ELF-1 (cell line): ENCODE data around the gene TMEM52B.

Experiments used
- DNase-seq: peaks from one replicate; pipeline ENCODE4 v3.0.0-alpha.2; 2016; ENCODE audit warnings: low read depth, low spot score

The TMEM52B gene

DNA sequence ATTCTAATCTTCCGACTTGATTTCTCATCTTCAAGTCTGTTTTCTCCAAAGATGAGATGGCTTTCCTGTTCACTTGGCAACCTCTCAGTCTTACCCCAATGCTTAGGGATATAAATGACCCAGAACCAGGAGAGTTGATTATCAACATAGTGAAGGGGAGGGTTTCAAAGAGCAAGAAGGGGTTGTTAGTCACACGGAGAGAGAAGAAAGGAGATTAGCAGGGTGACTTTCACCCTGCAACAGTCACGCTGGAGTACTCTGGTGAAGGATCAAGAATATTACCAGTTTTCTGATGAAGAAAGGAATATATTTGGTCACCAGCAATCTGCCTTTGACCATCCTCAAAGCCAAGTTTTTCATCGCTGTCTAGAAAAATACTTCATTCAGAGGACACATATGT is at the start of gene TMEM52B:
Gene TMEM52B, plus strand, starts transcription at position 212 of the 400 bp plus-strand sequence. CDS start 543 bp downstream, outside the sequence.
- DNase-seq = no peak

DNA sequence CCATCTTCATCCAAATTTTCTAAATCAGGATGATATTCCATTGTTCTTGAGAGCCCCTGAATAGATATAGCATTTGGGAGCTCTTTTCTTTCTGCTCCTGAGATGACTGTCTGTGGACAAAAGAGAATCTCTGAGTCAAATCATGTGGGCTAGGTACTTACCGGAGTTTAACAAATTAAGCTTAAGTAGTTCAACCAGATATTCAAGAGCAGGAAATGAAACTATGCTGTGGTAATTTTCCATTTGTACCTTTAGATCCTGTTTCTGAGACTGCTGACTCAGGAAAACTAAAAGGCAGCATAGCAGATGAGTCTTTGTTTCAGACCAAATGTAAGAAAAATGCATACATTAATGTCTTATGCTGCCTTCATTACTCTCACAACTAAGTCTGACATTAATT is 48.8 kb upstream of the TMEM52B start, which contains the start of gene CLEC7A:
Gene CLEC7A, minus strand, starts transcription at position 158 of the 400 bp plus-strand sequence. Its CDS starts 117 bp downstream, at position 41.
- no peak for DNase-seq

DNA sequence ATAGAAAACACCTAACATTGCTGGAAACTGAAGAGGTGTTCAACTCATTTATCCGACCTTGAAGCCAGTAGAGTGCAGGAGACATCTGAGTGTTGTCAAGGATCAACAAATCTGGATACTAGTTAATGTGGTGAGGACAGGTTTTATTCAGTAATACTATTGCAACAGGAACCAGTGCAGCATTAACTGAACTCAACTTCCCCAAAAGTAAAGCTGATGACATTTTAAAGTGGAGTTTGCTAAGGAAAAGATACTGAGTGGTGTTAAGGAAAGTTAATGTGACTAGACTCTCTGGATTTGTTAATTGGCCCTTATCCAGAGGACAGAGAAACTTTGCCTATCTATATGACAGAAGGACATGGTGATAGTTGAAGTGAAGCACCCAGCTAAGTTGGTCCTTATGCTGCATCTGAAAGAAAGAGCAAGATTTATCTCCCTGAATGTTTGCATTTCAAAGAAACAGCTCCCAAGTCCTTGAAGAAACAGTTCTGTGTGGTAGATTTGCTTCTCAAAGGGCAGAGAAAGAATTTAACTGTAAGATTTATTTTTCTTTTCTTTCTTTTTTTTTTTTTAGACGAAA is 47.6 kb upstream of the TMEM52B start:
- DNase-seq = no peak

- no peak for DNase-seq
These were observed 45.9 kb upstream of the TMEM52B start for GRCh38 chr12:10132850-10133370.

GRCh38 chr12:10135126-10135525 is 43.7 kb upstream of the TMEM52B start:
- DNase-seq = no peak

DNA sequence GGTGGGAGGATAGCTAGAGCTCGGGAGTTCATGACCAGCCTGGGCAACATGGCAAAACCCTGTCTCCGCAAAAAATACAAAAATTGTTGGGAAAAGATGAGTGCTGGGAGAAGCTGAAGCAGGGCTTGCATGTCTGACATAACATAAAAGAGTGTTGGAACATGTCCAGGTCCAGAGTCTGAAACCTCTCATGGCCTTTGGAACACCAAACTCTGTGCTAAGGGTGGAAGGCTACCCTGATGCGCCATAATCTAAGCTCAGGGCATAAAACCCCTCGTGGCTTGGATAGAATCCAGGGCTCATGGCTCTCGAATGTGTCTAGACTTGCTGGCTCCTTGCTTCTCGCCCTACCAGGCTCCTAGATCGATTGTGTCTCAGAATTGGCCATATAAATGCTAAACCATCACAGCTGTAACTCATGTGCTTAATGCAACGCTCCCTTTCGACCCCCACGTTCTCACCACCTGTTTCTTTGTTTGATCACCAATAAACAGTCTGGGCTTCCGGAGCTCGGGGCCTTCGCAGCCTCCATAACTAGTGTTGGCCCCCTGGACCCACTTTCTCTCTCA is 42.1 kb upstream of the TMEM52B start:
- DNase-seq = no peak

- DNase-seq = peak; percentile 35
These were observed 38.8 kb upstream of the TMEM52B start for GRCh38 chr12:10140001-10140400.

GRCh38 chr12:10142976-10143589 is 35.7 kb upstream of the TMEM52B start:
- no peak for DNase-seq

- no peak for DNase-seq
These were observed 31.0 kb upstream of the TMEM52B start for GRCh38 chr12:10147714-10148403.

GRCh38 chr12:10151621-10152020 is 27.2 kb upstream of the TMEM52B start:
- DNase-seq = no peak

DNA sequence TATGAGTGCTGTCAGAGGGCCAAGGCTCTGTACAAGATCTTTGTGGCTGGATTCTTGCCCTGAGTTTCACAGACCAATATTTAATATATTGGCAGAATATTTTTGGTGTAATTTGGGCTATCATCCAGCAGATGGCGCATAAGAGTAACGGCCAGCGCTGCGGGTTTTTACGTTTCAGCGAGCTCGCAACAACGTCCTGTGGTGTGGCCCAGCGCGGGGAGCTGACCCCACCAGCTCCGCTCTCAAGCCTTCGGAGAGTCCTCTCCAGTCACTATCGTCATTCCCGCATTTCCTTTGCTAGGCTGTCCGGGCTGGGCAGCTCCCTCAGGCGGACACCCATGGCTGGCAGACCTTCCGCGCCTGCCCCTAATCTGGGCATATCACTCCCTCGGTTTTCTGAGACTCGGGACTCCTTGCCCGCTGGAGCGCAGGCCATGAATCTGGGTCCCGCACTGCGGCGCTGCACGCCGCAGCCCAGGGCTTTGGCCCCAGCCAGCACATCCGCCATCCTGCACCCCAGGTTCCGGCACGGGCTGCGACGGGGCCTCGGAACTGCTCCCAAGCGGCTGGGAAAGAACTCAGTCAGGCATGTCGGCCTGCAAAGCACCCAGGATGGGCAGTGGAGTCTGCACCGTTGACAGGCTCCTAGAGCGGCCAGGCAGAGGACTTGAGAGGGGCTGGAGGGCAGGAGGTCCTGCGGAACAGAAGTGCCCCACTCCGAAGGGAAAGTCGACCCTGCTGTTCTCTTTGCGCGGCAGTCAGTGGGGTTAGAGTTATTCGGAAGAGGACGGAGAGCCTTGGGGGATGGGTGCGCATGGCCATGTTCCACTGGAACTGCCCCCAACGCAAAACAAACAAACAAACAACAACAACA is 25.3 kb upstream of the TMEM52B start:
- DNase-seq = peak; percentile 88

DNA sequence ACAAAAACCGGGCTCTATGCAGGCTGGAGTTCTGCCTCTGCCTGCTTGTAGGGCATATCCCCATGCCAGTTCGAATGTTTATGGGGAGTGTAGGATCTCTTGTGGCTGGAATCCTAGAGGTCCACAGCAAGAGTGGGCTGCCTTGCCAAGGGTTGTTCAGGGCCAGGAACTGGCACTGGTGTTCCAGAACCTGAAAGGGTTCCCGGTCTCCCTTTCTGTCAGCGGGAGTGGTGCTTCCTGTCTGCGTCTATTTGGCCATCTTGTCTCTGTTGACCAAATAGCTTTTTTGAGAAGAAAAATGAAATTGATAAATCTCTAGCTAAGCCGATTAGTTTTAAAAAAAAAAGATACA is 24.7 kb upstream of the TMEM52B start:
- no peak for DNase-seq

DNA sequence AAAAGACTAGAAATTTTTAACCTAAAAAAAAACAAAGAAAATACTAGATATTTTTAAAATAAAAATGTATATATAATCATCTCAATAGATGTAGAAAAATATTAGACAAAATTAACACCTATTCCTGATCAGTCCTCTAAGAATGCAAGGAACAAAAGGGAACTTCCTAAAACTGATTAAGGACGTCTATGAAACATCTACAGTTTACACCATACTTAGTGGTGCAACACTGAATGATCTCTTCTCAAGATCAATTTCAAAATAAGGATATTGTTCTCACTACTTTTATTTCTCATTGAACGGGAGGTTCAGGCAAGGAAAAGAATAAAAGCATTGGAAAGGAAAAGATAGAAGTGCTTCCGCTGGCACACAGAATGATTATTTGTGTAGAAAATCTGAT is 22.9 kb upstream of the TMEM52B start:
- DNase-seq = no peak

GRCh38 chr12:10158406-10158805 is 20.4 kb upstream of the TMEM52B start:
- no peak for DNase-seq

GRCh38 chr12:10159280-10159679 is 19.6 kb upstream of the TMEM52B start:
- no peak for DNase-seq

DNA sequence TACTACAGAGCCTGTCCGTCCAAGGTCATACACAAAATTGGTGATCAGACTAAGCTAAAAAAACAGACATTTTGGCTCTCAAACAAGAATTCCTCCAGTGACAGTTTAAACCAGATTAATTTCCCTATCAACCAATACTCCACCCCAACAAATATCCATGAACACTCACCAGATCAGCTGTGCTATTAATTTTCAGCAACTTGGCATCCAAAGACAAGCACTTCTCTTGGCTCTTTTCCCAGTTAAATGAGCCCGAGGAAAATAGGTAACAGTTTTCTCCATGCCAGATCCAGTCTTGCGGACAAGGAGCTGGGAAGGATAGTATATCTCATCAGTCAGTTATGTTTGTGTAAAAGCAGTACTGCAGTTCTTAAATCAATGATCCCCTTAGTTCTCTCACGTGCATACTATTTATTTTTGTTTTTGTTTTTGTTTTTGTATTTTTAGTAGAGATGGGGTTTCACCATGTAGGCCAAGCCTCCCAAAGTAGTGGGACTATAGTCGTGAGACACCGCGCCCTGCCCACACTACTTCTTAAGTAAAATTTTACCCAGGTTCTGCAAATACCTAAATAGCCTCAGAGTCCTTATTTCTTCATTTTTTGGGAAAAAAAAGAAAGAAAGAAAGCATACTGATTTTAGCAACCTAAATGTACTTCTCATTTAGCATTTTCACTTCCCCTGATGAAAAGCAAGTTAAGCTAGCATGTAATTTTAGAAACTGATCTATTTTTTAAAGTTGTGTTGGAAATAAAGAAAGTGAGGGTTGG is 18.0 kb upstream of the TMEM52B start:
- DNase-seq = no peak

- no peak for DNase-seq
These were observed 15.7 kb upstream of the TMEM52B start for GRCh38 chr12:10163084-10163483.

GRCh38 chr12:10165421-10165820 is 13.4 kb upstream of the TMEM52B start:
- no peak for DNase-seq

DNA sequence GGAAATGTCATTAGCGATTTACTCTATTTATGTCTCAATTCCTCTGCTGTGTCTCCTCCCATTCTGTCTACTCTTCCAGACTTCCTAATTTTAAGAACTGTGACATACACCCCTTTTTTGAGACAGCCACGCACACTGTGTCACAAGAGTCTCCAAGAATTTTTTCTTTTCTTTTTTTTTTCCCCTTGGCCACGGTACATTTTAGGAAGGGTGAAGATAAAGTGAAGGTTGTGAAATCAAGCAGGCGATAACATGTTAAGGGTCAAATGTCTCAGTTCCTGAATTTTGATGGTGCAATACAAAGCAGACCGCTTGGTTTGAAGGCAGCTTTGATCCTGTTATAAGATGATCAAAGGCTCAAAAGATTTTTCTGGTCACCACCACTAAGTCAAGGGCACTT is 11.2 kb upstream of the TMEM52B start:
- DNase-seq = no peak

- DNase-seq = no peak
These were observed 9.7 kb upstream of the TMEM52B start for GRCh38 chr12:10169104-10169503.

GRCh38 chr12:10170216-10170615 is 8.6 kb upstream of the TMEM52B start:
- no peak for DNase-seq
